Ishikawa (cell line): Measurements from ENCODE around the gene F11R.

Experiments
- CEBPB ChIP-seq: IDR thresholded peaks from 2 replicates; pipeline ENCODE4 v1.6.1; 2012
- CREB1 ChIP-seq: IDR thresholded peaks from 2 replicates; pipeline ENCODE4 v1.6.1; 2012; ENCODE audit warnings: low read depth
- EGR1 ChIP-seq: IDR thresholded peaks from 2 replicates; pipeline ENCODE4 v1.6.1; 2012
- EP300 ChIP-seq: IDR thresholded peaks from 2 replicates; pipeline ENCODE4 v1.6.1; 2012; ENCODE audit warnings: borderline replicate concordance
- FOXM1 ChIP-seq: IDR thresholded peaks from 2 replicates; pipeline ENCODE4 v1.6.1; 2012; ENCODE audit warnings: low read depth, borderline replicate concordance
- MAX ChIP-seq: IDR thresholded peaks from 2 replicates; pipeline ENCODE4 v1.6.1; 2012
- NFIC ChIP-seq: IDR thresholded peaks from 2 replicates; pipeline ENCODE4 v1.6.1; 2012
- RAD21 ChIP-seq: IDR thresholded peaks from 2 replicates; pipeline ENCODE4 v1.6.1; 2012; ENCODE audit warnings: low read depth
- REST ChIP-seq: IDR thresholded peaks from 2 replicates; pipeline ENCODE4 v1.6.1; 2012; ENCODE audit warnings: low read depth, mild to moderate bottlenecking
- TAF1 ChIP-seq: IDR thresholded peaks from 2 replicates; pipeline ENCODE4 v1.6.1; 2012; ENCODE audit warnings: low read depth, mild to moderate bottlenecking
- TCF12 ChIP-seq: IDR thresholded peaks from 2 replicates; pipeline ENCODE4 v1.6.1; 2012; ENCODE audit warnings: low read depth
- TEAD4 ChIP-seq: IDR thresholded peaks from 2 replicates; pipeline ENCODE4 v1.6.1; 2012
- USF1 ChIP-seq: IDR thresholded peaks from 2 replicates; pipeline ENCODE4 v1.6.1; 2012
- YY1 ChIP-seq: IDR thresholded peaks from 2 replicates; pipeline ENCODE4 v1.6.1; 2012; ENCODE audit warnings: low read depth
- ZBTB7A ChIP-seq: IDR thresholded peaks from 2 replicates; pipeline ENCODE4 v1.6.1; 2012; ENCODE audit warnings: low read depth

F11R gene

GRCh38 chr1:161051219-161051618 is 30.3 kb upstream of the F11R start:
- TF ChIP-seq FOXM1 (no peak), USF1 (no peak), TCF12 (no peak), ZBTB7A (no peak), NFIC (no peak), EP300 (no peak)

- TF ChIP-seq MAX (no peak), EGR1 (no peak), TAF1 (no peak), EP300 (no peak)
These were observed 28.2 kb upstream of the F11R start for GRCh38 chr1:161048949-161049722.

- TF ChIP-seq USF1 (no peak), EGR1 (no peak), EP300 (no peak), CEBPB (no peak), YY1 (no peak), RAD21 (no peak), MAX (no peak), TCF12 (no peak), TEAD4 (no peak), FOXM1 (no peak), ZBTB7A (no peak)
These were observed 26.8 kb upstream of the F11R start for GRCh38 chr1:161047436-161048420.

GRCh38 chr1:161046605-161047228 is 25.8 kb upstream of the F11R start:
- TF ChIP-seq EP300 (no peak), NFIC (no peak), RAD21 (no peak), REST (no peak), TAF1 (no peak), YY1 (no peak), TCF12 (no peak), CEBPB (no peak), MAX (no peak), FOXM1 (no peak), EGR1 (no peak), ZBTB7A (no peak), CREB1 (no peak)

GRCh38 chr1:161045736-161046604 is 25.0 kb upstream of the F11R start, which contains the start of gene USF1:
Gene USF1 (minus strand): TSS chr1:161045977. CDS start chr1:161043275, 2,702 bp downstream.
- TF ChIP-seq CEBPB (no peak), RAD21 (no peak), YY1 (peak; percentile 96), FOXM1 (no peak; the same call in 1 of the 2 replicates), TCF12 (0 out of 2 replicates have a peak, but pooled peaks have one; percentile 26), REST (no peak), USF1 (no peak), ZBTB7A (no peak), TEAD4 (no peak), NFIC (no peak), TAF1 (peak; percentile 96), MAX (peak; percentile 31; the same call in 1 of the 2 replicates), CREB1 (peak; percentile 42; the same call in 1 of the 2 replicates), EP300 (no peak), EGR1 (peak; percentile 82; the same call in 1 of the 2 replicates)
